K562 (cell line): Measurements from ENCODE around the gene C7orf25. TPM values are rescaled to one million over a fixed set of nuclear protein-coding genes. Genes with fewer than 3 reads are reported as not detected.
A peak's percentile ranks its signal among the peaks of the same experiment; 100 is the strongest.

Source experiments
- AFF1 ChIP-seq, 2 experiments: fragments of 450-650 bp; IDR thresholded peaks; 2 replicates each; pipeline ENCODE4 v1.6.1; 2018; ENCODE audit warnings: mild to moderate bottlenecking in 2 of 2, low read depth in 1 of 2; ENCODE audit not compliant: partially characterized antibody in 2 of 2
- CHD7 ChIP-seq: fragments of 200-600 bp; sonication (generic); IDR thresholded peaks from one replicate; pipeline ENCODE4 v1.6.1; 2012; ENCODE audit warnings: mild to moderate bottlenecking, low read depth, low read length, inconsistent platforms
- KAT7 ChIP-seq: sonication (generic); formaldehyde crosslinking; IDR thresholded peaks from 2 replicates; pipeline ENCODE4 v1.8.0; 2022; ENCODE audit warnings: missing genetic modification reagents, mild to moderate bottlenecking, borderline replicate concordance
- ZFPM2 ChIP-seq: fragments of 250-450 bp; sonication (Bioruptor Pico); IDR thresholded peaks from 2 replicates; pipeline ENCODE4 v1.5.1; 2022; ENCODE audit warnings: mild to moderate bottlenecking
- ZNF175 ChIP-seq: fragments of 200-800 bp; sonication (Bioruptor generic); IDR thresholded peaks from 2 replicates; pipeline ENCODE4 v1.6.1; 2016; ENCODE audit warnings: low read depth, mild to moderate bottlenecking, missing genetic modification characterization, missing compliant biosample characterization
- ZNF263 ChIP-seq: sonication (generic); formaldehyde crosslinking; IDR thresholded peaks from 2 replicates; pipeline ENCODE4 v1.8.0; 2022; ENCODE audit warnings: mild to moderate bottlenecking, missing genetic modification reagents, borderline replicate concordance
- ZNF561 ChIP-seq: fragments of 450-650 bp; formaldehyde crosslinking; conservative IDR thresholded peaks from 2 replicates; pipeline ENCODE4 v1.4.0; 2020; ENCODE audit warnings: mild to moderate bottlenecking, moderate library complexity
- ZNF655 ChIP-seq: fragments of 250-450 bp; sonication (Bioruptor Pico); IDR thresholded peaks from 2 replicates; pipeline ENCODE4 v1.5.0; 2021
- ZNF780A ChIP-seq: fragments of 250-450 bp; sonication (Bioruptor Pico); IDR thresholded peaks from 2 replicates; pipeline ENCODE4 v1.5.0; 2021; ENCODE audit warnings: mild to moderate bottlenecking
- polyA plus RNA-seq, 8 experiments: library from polyadenylated mRNA; depleted of rRNA in 4 of 8; stranded (reverse) in 5 of 8; unstranded in 3 of 8; fragments of >200 nt; fragmentation: Nextera tagmentation in 2 of 8; fragmentation: Illumina TruSeq in 1 of 8; extraction: Ambion mirVana in 2 of 8; extraction: Trizol in 1 of 8; gene quantifications; 2 replicates each; pipeline versions ENCODE4 v1.2.1 to v1.2.3, GENCODE V29; 2011 to 2014; ENCODE audit warnings: inconsistent platforms in 1 of 8, missing spikeins in 1 of 8
- total RNA-seq, 7 experiments: library from RNA; depleted of rRNA in 6 of 7; stranded (reverse); fragments of >200 nt in 6 of 7; fragmentation: Illumina TruSeq in 2 of 7; extraction: Trizol in 2 of 7; gene quantifications; 2 replicates each; pipeline versions ENCODE4 v1.2.1 to v1.2.3, GENCODE V29; 2011 to 2021; ENCODE audit warnings: low replicate concordance in 1 of 7

Gene C7orf25
- total and polyA plus RNA-seq, 9 of the 15 experiments (the other 6 are each of a cell fraction or from before 2014, with no cell fraction given), result 1.2 to 4.7 (median 1.9) TPM

GRCh38 chr7:42931834-42932651, 20.2 kb upstream of the C7orf25 start, which contains the start of the genes MRPL32 and PSMA2 (continued):
- TF ChIP-seq AFF1 (IDR thresholded peaks at IDR 0.05; ENCODE audit: low read depth in 1 of 2, partially characterized antibody in 2 of 2), result peak in 1 of 2 experiments; percentile 86
- TF ChIP-seq ZNF655 (CRISPR knock-in tag), result no peak
- TF ChIP-seq ZNF263 (CRISPR knock-in tag), result no peak
- no peak for TF ChIP-seq ZFPM2
- no peak for TF ChIP-seq KAT7 (CRISPR knock-in tag)
- no peak for TF ChIP-seq ZNF780A (CRISPR knock-in tag)
- no peak for TF ChIP-seq CHD7
- no peak for TF ChIP-seq ZNF175
- TF ChIP-seq ZNF561 (CRISPR knock-in tag), result no peak
